Neutrophil (primary cell): ENCODE results near the gene RABL3.
A peak's percentile ranks its signal among the peaks of the same experiment; 100 is the strongest.
"Not testable (repeated sequence)": the region's sequence is repeated elsewhere in the genome, so short reads cannot be mapped to it uniquely, and the experiment has no call there.

Source experiments
- H3K27ac ChIP-seq: fragments of 200-600 bp; sonication (generic); 2 replicates; pipeline ENCODE4 v1.5.1; 2016; ENCODE audit warnings: mild to moderate bottlenecking, moderate library complexity
- H3K27me3 ChIP-seq: fragments of 200-600 bp; sonication (generic); 2 replicates; pipeline ENCODE4 v1.6.0; 2016; ENCODE audit warnings: mild to moderate bottlenecking
- H3K36me3 ChIP-seq: fragments of 200-600 bp; sonication (generic); 2 replicates; pipeline ENCODE4 v1.5.1; 2017
- H3K4me1 ChIP-seq, 2 experiments: fragments of 200-600 bp in 1 of 2; sonication (generic) in 1 of 2; 1 replicate in 1 of 2; 2 replicates in 1 of 2; pipeline versions ENCODE4 v1.5.1 to v1.6.1; 2013 to 2016; ENCODE audit warnings: low read depth in 1 of 2, low read length in 1 of 2, mild to moderate bottlenecking in 1 of 2, moderate library complexity in 1 of 2; ENCODE audit not compliant: control insufficient read depth in 1 of 2, insufficient read depth in 1 of 2
- H3K4me3 ChIP-seq, 2 experiments: fragments of 200-600 bp in 1 of 2; sonication (generic) in 1 of 2; 1 replicate in 1 of 2; 2 replicates in 1 of 2; pipeline ENCODE4 v1.5.1; 2013 to 2016; ENCODE audit warnings: low read depth in 1 of 2, low read length in 1 of 2, mild to moderate bottlenecking in 1 of 2, moderate library complexity in 1 of 2
- H3K9me3 ChIP-seq: fragments of 200-600 bp; sonication (generic); 2 replicates; pipeline ENCODE4 v1.5.1; 2016
- TF ChIP-seq, protein P1 (sequence below): fragments of 200-600 bp; sonication (generic); IDR thresholded peaks from 2 replicates; pipeline ENCODE4 v1.5.1; 2016; ENCODE audit warnings: antibody characterized with exemption

Gene RABL3

DNA sequence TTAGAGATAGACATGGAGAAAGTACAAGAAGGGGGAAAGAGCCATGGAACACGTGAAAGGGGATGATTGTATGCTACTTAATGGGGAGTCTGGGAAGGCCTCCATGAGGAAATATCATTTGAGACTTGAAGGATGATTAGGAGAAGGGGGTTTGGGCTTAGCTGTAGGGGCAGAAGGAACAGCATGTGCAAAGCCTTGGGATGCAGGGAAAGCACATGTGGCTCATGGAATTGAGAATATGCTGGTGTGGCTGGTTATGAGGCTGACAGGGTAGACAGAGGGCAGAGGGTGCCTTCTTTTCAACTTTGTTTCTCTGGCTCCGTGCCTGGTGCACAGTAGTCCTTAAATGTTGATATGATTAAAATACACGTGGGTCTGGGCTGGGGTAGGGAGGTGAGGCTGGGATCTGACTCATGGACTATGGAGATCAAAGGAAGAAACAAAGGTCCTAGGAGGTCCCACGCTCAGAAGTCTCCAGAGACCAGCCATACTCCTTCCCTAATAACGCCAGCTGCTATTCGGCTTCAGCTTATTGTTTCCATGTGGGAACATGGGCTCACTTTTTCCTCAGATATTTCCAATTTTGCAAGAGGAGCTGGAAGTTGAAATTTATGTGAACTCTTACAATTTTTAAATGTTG is 1.4 kb upstream of the RABL3 start:
- Histone ChIP-seq H3K36me3 (no peaks in the 10 kb centered on the region), H3K9me3 (no peaks in the 10 kb centered on the region), H3K4me1 (peaks cover 18 to 23% of the 10 kb centered on the region in 2 experiments), H3K27ac (peak overlapping the region; percentile 93), H3K4me3 (peak overlapping the region; percentile 91 to 94), H3K27me3 (no peaks in the 10 kb centered on the region)
- TF ChIP-seq, protein P1, sequence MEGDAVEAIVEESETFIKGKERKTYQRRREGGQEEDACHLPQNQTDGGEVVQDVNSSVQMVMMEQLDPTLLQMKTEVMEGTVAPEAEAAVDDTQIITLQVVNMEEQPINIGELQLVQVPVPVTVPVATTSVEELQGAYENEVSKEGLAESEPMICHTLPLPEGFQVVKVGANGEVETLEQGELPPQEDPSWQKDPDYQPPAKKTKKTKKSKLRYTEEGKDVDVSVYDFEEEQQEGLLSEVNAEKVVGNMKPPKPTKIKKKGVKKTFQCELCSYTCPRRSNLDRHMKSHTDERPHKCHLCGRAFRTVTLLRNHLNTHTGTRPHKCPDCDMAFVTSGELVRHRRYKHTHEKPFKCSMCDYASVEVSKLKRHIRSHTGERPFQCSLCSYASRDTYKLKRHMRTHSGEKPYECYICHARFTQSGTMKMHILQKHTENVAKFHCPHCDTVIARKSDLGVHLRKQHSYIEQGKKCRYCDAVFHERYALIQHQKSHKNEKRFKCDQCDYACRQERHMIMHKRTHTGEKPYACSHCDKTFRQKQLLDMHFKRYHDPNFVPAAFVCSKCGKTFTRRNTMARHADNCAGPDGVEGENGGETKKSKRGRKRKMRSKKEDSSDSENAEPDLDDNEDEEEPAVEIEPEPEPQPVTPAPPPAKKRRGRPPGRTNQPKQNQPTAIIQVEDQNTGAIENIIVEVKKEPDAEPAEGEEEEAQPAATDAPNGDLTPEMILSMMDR, result no peak

- TF ChIP-seq, protein P1, result no peak
- no peaks in the 10 kb centered on the region for H3K36me3 ChIP-seq
- no peaks in the 10 kb centered on the region for H3K27me3 ChIP-seq
- no peaks in the 10 kb centered on the region for H3K9me3 ChIP-seq
- peaks cover 18 to 23% of the 10 kb centered on the region in 2 experiments for H3K4me1 ChIP-seq
- peak overlapping the region; percentile 93 for H3K27ac ChIP-seq
- H3K4me3 ChIP-seq, result peak overlapping the region; percentile 91 to 94
These were observed 591 bp upstream of the RABL3 start for GRCh38 chr3:120742849-120743365.

GRCh38 chr3:120741837-120742197 is 499 bp downstream of the RABL3 start:
- Histone ChIP-seq H3K9me3 (no peaks in the 10 kb centered on the region), H3K27ac (peak overlapping the region; percentile 93), H3K27me3 (no peaks in the 10 kb centered on the region), H3K4me1 (peaks cover 18 to 23% of the 10 kb centered on the region in 2 experiments), H3K4me3 (peak overlapping the region; percentile 91 to 94), H3K36me3 (no peaks in the 10 kb centered on the region)
- TF ChIP-seq, protein P1, result no peak

- Histone ChIP-seq H3K4me1 (peaks cover 18 to 23% of the 10 kb centered on the region in 2 experiments), H3K9me3 (no peaks in the 10 kb centered on the region), H3K27me3 (no peaks in the 10 kb centered on the region), H3K27ac (no peak overlapping the region), H3K4me3 (peak overlapping the region; percentile 91 to 94), H3K36me3 (no peaks in the 10 kb centered on the region)
- TF ChIP-seq, protein P1, result no peak
These were observed 996 bp downstream of the RABL3 start for GRCh38 chr3:120741320-120741719.

GRCh38 chr3:120738006-120738405 is 4.3 kb downstream of the RABL3 start:
- not testable (repeated sequence) for H3K4me3 ChIP-seq, H3K9me3 ChIP-seq, H3K27me3 ChIP-seq, H3K4me1 ChIP-seq, H3K27ac ChIP-seq, H3K36me3 ChIP-seq
